ENCODE measurements around the gene GRIA3.

The GRIA3 gene

GRCh38 chrX:123175366-123176122, 8.5 kb upstream of the GRIA3 start:
- no peak for TF ChIP-seq CTCF (conservative IDR thresholded peaks at IDR 0.05; ENCODE audit: low read length)
- H3K4me3 ChIP-seq (ENCODE audit: low read length): no peak overlapping the region
- no peak for DNase-seq (ENCODE audit: low read depth)

GRCh38 chrX:123181233-123181914, 2.7 kb upstream of the GRIA3 start:
- H3K4me3 ChIP-seq (ENCODE audit: low read length): no peak overlapping the region
- TF ChIP-seq CTCF (conservative IDR thresholded peaks at IDR 0.05; ENCODE audit: low read length): no peak
- no peak for DNase-seq (ENCODE audit: low read depth)

- no peak for TF ChIP-seq CTCF (conservative IDR thresholded peaks at IDR 0.05; ENCODE audit: low read length)
- peak overlapping the region; percentile 75 for H3K4me3 ChIP-seq (ENCODE audit: low read length)
These were observed 793 bp downstream of the GRIA3 start for GRCh38 chrX:123184866-123185276.

DNA sequence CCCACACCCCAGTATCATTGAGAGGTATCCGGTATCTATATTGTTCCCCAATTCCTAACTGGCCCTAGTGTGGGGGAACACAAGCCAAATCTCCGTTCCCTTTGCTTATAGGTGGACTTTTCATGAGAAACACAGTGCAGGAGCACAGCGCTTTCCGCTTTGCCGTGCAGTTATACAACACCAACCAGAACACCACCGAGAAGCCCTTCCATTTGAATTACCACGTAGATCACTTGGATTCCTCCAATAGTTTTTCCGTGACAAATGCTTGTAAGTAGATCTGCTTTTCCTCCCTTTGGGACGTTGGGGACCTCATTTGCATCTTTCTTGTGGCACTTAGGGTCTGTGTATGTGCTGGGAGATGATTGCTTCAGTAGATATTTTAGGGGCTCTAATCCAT, 1.6 kb downstream of the GRIA3 start:
- no peak for TF ChIP-seq CTCF (conservative IDR thresholded peaks at IDR 0.05; ENCODE audit: low read length)
- DNase-seq (ENCODE audit: low read depth): peak; percentile 49
- H3K4me3 ChIP-seq (ENCODE audit: low read length): peak overlapping the region; percentile 75

More at GRCh38 chrX:123184866-123185276, 793 bp downstream of the GRIA3 start:
- DNase-seq (ENCODE audit: low read depth): peak; percentile 36

DNA sequence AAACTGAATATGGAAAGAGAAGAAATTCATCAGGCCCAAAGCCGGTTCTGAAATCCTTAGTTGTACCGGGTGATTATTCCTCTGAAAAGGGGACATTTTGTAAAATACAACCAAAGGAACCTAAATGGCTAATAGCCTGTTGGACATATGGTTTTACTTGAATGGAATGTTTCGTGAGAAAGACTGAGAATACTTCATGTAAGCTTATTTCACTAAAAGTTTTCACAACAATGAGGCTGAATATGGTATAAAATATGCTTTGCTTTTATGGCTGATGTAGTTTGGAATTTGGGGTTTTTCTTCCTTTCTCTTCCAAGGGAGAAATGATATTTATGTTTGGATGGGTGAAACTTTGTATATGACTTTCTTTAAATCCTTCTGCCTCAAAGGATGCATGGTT, 2.7 kb downstream of the GRIA3 start:
- no peak for TF ChIP-seq CTCF (conservative IDR thresholded peaks at IDR 0.05; ENCODE audit: low read length)
- peak overlapping the region; percentile 75 for H3K4me3 ChIP-seq (ENCODE audit: low read length)
- DNase-seq (ENCODE audit: low read depth): peak; percentile 72

DNA sequence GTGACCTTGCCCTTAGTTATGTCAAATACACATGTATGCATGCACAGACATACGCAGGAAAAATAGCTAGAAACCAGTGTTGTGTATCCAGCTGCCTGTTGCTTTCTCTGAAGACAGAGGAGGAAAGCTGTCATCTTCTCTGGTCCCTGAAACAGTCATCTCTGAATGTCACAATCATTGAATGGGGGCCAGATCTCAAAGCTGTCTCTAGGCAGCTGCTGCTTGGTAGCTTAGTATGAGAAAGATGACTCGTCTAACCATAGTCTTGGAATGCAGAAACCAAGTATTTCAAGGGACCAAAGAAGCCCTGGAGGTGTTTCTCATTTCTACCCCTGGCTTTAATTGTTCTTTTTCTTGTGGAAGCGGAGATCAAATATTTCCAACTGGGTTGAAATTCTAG, 4.0 kb downstream of the GRIA3 start:
- peak; percentile 82 for DNase-seq (ENCODE audit: low read depth)
- no peak for TF ChIP-seq CTCF (conservative IDR thresholded peaks at IDR 0.05; ENCODE audit: low read length)
- H3K4me3 ChIP-seq (ENCODE audit: low read length): peak overlapping the region; percentile 28; the same call in 1 of the 2 replicates

GRCh38 chrX:123189338-123189737, 5.3 kb downstream of the GRIA3 start:
- no peak overlapping the region for H3K4me3 ChIP-seq (ENCODE audit: low read length)
- no peak for TF ChIP-seq CTCF (conservative IDR thresholded peaks at IDR 0.05; ENCODE audit: low read length)
- no peak for DNase-seq (ENCODE audit: low read depth)

Measured in AG10803 (cell line).